ENCODE results near the gene COX4I1. TPM values are rescaled to one million over a fixed set of nuclear protein-coding genes. Genes with fewer than 3 reads are reported as not detected.
A peak's percentile ranks its signal among the peaks of the same experiment; 100 is the strongest.

Gene COX4I1
- total RNA-seq, 2 donors from 2014 or later, result 436 to 471 TPM

DNA sequence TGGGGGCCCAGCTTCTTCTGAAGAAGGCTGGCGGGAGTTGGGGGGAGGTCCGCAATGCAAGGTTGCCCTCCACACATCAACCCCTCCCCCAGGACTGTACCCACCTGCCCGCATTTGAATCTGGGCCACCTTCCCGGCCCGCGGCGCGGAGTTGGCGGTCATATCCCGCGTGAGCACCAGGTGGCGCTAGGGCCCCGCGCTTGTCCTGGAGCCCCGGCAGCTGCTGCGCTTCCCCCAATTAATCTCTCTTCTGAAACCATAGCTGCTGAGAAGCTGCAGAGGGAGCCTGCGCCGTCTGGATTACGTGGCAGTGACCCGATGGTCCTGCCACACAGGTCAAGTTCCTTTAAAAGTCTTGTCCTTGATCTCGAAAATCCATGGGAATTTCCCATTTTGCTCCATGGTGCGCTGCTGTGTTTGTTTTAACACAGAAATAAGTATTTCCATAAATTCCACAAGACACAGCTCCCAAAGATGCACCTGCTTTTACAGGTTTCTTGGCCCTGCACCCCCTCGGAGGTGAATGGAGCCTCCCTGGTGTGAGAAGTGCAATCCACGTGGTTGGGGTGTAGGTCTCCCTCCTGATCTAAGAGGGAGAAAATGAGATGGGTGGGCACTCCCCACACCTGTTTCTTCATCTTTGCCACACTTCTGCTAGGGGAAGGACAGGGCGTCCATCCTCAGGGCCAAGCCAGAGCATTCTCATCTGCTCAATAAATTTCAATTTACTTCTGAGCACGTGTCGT, 22.1 kb downstream of the COX4I1 start:
- no peaks in the 10 kb centered on the region for H3K9me3 Mint-ChIP-seq
- TF ChIP-seq, protein P1, sequence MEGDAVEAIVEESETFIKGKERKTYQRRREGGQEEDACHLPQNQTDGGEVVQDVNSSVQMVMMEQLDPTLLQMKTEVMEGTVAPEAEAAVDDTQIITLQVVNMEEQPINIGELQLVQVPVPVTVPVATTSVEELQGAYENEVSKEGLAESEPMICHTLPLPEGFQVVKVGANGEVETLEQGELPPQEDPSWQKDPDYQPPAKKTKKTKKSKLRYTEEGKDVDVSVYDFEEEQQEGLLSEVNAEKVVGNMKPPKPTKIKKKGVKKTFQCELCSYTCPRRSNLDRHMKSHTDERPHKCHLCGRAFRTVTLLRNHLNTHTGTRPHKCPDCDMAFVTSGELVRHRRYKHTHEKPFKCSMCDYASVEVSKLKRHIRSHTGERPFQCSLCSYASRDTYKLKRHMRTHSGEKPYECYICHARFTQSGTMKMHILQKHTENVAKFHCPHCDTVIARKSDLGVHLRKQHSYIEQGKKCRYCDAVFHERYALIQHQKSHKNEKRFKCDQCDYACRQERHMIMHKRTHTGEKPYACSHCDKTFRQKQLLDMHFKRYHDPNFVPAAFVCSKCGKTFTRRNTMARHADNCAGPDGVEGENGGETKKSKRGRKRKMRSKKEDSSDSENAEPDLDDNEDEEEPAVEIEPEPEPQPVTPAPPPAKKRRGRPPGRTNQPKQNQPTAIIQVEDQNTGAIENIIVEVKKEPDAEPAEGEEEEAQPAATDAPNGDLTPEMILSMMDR (conservative IDR thresholded peaks at IDR 0.05), result peak; percentile 99
- WGBS, 2 experiments (ENCODE audit: insufficient coverage in 1 of 2, insufficient read length in 1 of 2), result 21 to 29% methylated on average over 15 to 25 of the region's 27 CpGs
- DNase-seq, result peak; percentile 94
- H3K27ac Mint-ChIP-seq, result peak overlapping the region; percentile 30
- Histone ChIP-seq H3K9ac (ENCODE audit: extremely low read depth, low read length, poor library complexity, severe bottlenecking) (no peak overlapping the region), H3K4me1 (ENCODE audit: control insufficient read depth, insufficient read depth, low read length) (no peaks in the 10 kb centered on the region), H3K4me3 (ENCODE audit: low read length) (no peak overlapping the region), H3K27ac (ENCODE audit: low read depth, low read length) (no peak overlapping the region), H3K36me3 (ENCODE audit: control insufficient read depth, insufficient read depth, low read length) (no peaks in the 10 kb centered on the region), H3K9me3 (ENCODE audit: control insufficient read depth, low read length) (no peaks in the 10 kb centered on the region), H3K27me3 (ENCODE audit: control insufficient read depth, insufficient read depth, low read length, poor library complexity, severe bottlenecking) (peaks cover 24% of the 10 kb centered on the region)
- no peaks in the 10 kb centered on the region for H3K36me3 Mint-ChIP-seq (ENCODE audit: low read depth)
- no peaks in the 10 kb centered on the region for H3K4me1 Mint-ChIP-seq
- no peak overlapping the region for H3K4me3 Mint-ChIP-seq
- peaks cover 31% of the 10 kb centered on the region for H3K27me3 Mint-ChIP-seq (ENCODE audit: insufficient read depth)

DNA sequence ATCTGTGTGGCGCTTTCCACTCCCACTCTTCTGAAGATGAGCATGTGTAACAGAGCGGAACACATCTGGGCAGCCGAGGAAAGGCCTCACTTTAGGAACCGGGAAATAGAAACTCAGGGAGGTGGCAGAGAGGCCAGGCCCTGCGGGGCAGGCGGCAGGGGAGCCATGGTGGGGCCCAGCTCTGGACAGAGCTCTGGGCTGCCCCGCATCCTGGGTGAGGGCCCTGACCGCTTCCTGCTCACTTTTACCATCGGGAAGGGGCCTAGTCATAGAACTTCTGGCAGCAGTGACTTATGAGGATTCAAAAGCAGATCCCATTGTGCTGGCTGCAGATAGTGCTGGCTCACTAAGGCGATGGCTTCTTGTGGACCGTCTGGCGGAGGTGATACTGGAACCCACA, 22.6 kb downstream of the COX4I1 start:
- Mint-ChIP-seq H3K36me3 (ENCODE audit: low read depth) (no peaks in the 10 kb centered on the region), H3K27me3 (ENCODE audit: insufficient read depth) (peaks cover 31% of the 10 kb centered on the region)
- 96 to 99% methylated on average over 10 to 12 of the region's 12 CpGs for WGBS, 2 experiments (ENCODE audit: insufficient coverage in 1 of 2, insufficient read length in 1 of 2)

DNA sequence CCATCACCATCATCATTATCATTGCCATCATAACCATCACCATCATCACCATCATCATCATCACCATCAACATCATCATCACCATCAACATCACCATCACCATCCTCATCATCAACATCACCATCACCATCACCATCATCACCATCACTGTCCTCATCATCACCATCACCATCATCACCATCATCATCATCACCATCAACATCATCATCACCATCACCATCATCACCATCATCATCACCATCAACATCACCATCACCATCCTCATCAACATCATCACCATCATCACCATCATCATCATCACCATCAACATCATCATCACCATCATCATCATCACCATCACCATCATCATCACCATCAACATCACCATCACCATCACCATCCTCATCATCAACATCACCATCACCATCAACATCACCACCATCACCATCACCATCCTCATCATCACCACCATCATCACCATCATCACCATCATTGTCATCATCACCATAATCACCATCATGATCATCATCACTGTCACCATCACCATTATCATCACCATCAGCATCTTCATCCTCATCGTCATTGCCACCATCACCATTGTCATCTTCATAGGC, 23.9 kb downstream of the COX4I1 start:
- Mint-ChIP-seq H3K4me3 (no peak overlapping the region), H3K36me3 (ENCODE audit: low read depth) (no peaks in the 10 kb centered on the region), H3K27me3 (ENCODE audit: insufficient read depth) (peaks cover 27% of the 10 kb centered on the region), H3K4me1 (no peaks in the 10 kb centered on the region), H3K9me3 (no peaks in the 10 kb centered on the region), H3K27ac (no peak overlapping the region)
- TF ChIP-seq, protein P1 (conservative IDR thresholded peaks at IDR 0.05), result no peak
- no peak overlapping the region for H3K27ac ChIP-seq (ENCODE audit: low read depth, low read length)
- no peaks in the 10 kb centered on the region for H3K36me3 ChIP-seq (ENCODE audit: control insufficient read depth, insufficient read depth, low read length)
- H3K9ac ChIP-seq (ENCODE audit: extremely low read depth, low read length, poor library complexity, severe bottlenecking), result no peak overlapping the region
- H3K27me3 ChIP-seq (ENCODE audit: control insufficient read depth, insufficient read depth, low read length, poor library complexity, severe bottlenecking), result peaks cover 24% of the 10 kb centered on the region
- no peak for DNase-seq
- no peaks in the 10 kb centered on the region for H3K4me1 ChIP-seq (ENCODE audit: control insufficient read depth, insufficient read depth, low read length)
- 90% methylated on average over 1 of the region's 1 CpG for WGBS, 2 experiments (ENCODE audit: insufficient coverage in 1 of 2, insufficient read length in 1 of 2)
- H3K4me3 ChIP-seq (ENCODE audit: low read length), result no peak overlapping the region
- H3K9me3 ChIP-seq (ENCODE audit: control insufficient read depth, low read length), result no peaks in the 10 kb centered on the region

More for the DNA sequence above, 22.6 kb downstream of the COX4I1 start:
- Histone ChIP-seq H3K27ac (ENCODE audit: low read depth, low read length) (no peak overlapping the region), H3K27me3 (ENCODE audit: control insufficient read depth, insufficient read depth, low read length, poor library complexity, severe bottlenecking) (peaks cover 24% of the 10 kb centered on the region), H3K4me1 (ENCODE audit: control insufficient read depth, insufficient read depth, low read length) (no peaks in the 10 kb centered on the region), H3K4me3 (ENCODE audit: low read length) (no peak overlapping the region), H3K9ac (ENCODE audit: extremely low read depth, low read length, poor library complexity, severe bottlenecking) (no peak overlapping the region), H3K36me3 (ENCODE audit: control insufficient read depth, insufficient read depth, low read length) (no peaks in the 10 kb centered on the region), H3K9me3 (ENCODE audit: control insufficient read depth, low read length) (no peaks in the 10 kb centered on the region)
- Mint-ChIP-seq H3K9me3 (no peaks in the 10 kb centered on the region), H3K4me3 (no peak overlapping the region), H3K4me1 (no peaks in the 10 kb centered on the region), H3K27ac (peak overlapping the region; percentile 30)
- DNase-seq, result no peak
- TF ChIP-seq, protein P1 (conservative IDR thresholded peaks at IDR 0.05), result no peak

Measured in endodermal cell (in vitro differentiated cells).